Measurements from ENCODE around the gene DUSP19. TPM values are rescaled to one million over a fixed set of nuclear protein-coding genes. Genes with fewer than 3 reads are reported as not detected.

The DUSP19 gene
- total and polyA plus RNA-seq, 12 donors: 0.81 to 10.0 (median 4.1) TPM

DNA sequence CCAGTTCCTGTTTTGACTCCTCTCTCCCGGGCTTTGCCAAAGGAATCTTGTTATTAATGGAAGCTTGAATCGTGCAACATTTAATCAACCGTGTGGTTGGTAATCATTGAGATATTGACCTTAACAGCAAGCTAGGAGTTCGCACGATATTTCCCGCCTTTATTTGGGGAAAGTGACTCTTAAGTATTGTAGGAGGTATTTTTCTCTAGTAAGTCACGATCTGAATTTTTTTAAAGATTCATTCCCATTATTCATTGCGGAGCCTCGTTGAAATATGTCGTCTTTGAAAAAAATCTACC, 46.4 kb downstream of the DUSP19 start:
- Histone ChIP-seq H3K27ac (peak overlapping the region; percentile 53 to 92 (median 84)), H3K4me3 (peak overlapping the region; percentile 63 to 84 (median 82)), H3K36me3 (replicated peaks in 1 of 2) (peaks cover 0 to 4% of the 10 kb centered on the region in 2 donors), H3K4me1 (replicated peaks in 1 of 2) (peaks cover 6 to 23% of the 10 kb centered on the region in 2 donors), H3K27me3 (no peaks in the 10 kb centered on the region), H3K9me3 (replicated peaks in 1 of 3) (no peaks in the 10 kb centered on the region)
- intact Hi-C loops (cut with DNase I): loop anchor here in 1 of 2 donors (10.0 kb wide), 1 partner anchor 50 kb away; the partner anchor contains the start of gene DUSP19
- no peak for DNase-seq
- WGBS, 4 donors: 0 to 1% (median 1%) methylated on average over 10 of the region's 10 CpGs
- TF ChIP-seq POLR2A (IDR thresholded peaks at IDR 0.05): no peak
- TF ChIP-seq, protein P1, sequence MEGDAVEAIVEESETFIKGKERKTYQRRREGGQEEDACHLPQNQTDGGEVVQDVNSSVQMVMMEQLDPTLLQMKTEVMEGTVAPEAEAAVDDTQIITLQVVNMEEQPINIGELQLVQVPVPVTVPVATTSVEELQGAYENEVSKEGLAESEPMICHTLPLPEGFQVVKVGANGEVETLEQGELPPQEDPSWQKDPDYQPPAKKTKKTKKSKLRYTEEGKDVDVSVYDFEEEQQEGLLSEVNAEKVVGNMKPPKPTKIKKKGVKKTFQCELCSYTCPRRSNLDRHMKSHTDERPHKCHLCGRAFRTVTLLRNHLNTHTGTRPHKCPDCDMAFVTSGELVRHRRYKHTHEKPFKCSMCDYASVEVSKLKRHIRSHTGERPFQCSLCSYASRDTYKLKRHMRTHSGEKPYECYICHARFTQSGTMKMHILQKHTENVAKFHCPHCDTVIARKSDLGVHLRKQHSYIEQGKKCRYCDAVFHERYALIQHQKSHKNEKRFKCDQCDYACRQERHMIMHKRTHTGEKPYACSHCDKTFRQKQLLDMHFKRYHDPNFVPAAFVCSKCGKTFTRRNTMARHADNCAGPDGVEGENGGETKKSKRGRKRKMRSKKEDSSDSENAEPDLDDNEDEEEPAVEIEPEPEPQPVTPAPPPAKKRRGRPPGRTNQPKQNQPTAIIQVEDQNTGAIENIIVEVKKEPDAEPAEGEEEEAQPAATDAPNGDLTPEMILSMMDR (IDR thresholded peaks at IDR 0.05): no peak

DNA sequence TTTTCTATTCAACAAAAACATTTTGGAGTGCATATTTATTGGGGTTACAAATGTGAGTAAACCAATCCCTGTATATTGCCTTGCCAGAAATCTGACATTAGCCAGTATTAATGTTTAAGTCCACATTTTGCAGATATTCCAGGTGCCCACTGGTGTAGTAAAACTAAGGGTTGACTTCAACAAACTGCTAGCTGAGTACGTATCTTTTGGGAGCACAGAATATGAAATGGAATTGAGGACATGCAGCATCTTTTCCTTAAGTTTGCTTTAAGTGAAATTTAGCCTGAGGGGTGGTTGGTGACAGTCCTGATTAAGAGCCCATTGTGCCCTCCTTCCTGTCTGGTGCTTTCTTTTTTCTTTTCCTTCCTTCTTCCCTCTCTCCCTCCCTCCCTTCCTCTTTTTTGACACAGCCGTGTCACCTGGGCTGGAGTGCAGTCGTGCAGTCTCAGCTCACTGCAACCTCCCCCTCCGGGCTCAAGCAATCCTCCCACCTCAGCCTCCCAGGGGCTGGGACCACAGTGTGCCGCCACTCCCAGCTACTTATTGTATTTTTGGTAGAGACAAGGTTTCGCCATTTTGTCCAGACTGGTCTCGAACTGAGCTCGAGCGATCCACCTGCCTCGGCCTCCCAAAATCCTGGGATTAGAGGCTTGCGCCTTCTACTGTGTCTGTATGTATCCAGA, 47.3 kb downstream of the DUSP19 start:
- Histone ChIP-seq H3K36me3 (replicated peaks in 1 of 2) (peaks cover 0 to 4% of the 10 kb centered on the region in 2 donors), H3K9me3 (replicated peaks in 1 of 3) (no peaks in the 10 kb centered on the region), H3K4me3 (peak overlapping the region in 1 of 4 donors; percentile 84), H3K4me1 (replicated peaks in 1 of 2) (peaks cover 6 to 23% of the 10 kb centered on the region in 2 donors), H3K27ac (no peak overlapping the region), H3K27me3 (no peaks in the 10 kb centered on the region)
- TF ChIP-seq, protein P1 (IDR thresholded peaks at IDR 0.05): no peak
- no peak for TF ChIP-seq POLR2A (IDR thresholded peaks at IDR 0.05)
- intact Hi-C loops (cut with DNase I): loop anchor here in 1 of 2 donors (10.0 kb wide), 1 partner anchor 51 kb away; the partner anchor contains the start of gene DUSP19
- DNase-seq: no peak
- WGBS, 4 donors: 78 to 82% (median 80%) methylated on average over 11 of the region's 11 CpGs

DNA sequence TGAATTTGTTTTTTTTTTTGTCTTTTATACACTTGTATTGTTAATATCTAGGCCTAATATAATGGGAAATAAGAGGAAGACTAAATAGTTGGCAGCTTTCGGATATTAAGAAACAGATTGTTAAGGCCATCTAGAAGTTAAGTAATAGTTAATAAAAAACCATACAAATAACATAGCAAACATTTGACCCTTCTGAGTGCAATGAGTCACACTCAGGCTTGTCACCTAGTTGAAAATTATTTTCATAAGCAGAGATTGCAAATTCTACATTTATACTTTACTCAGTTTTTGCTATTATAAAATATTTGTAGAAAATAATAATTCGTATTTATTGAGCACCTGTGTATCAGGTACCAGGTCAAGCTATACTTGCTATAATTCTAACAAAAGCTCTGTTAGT, 48.1 kb downstream of the DUSP19 start:
- Histone ChIP-seq H3K4me1 (replicated peaks in 1 of 2) (peaks cover 6 to 23% of the 10 kb centered on the region in 2 donors), H3K27me3 (no peaks in the 10 kb centered on the region), H3K36me3 (replicated peaks in 1 of 2) (peaks cover 0 to 4% of the 10 kb centered on the region in 2 donors), H3K9me3 (replicated peaks in 1 of 3) (no peaks in the 10 kb centered on the region), H3K27ac (no peak overlapping the region), H3K4me3 (no peak overlapping the region)
- 92 to 100% (median 96%) methylated on average over 2 of the region's 2 CpGs for WGBS, 4 donors
- intact Hi-C loops (cut with DNase I): loop anchor here in 1 of 2 donors (10.0 kb wide), 1 partner anchor 52 kb away; the partner anchor contains the start of gene DUSP19
- no peak for TF ChIP-seq POLR2A (IDR thresholded peaks at IDR 0.05)
- TF ChIP-seq, protein P1 (IDR thresholded peaks at IDR 0.05): no peak
- no peak for DNase-seq

DNA sequence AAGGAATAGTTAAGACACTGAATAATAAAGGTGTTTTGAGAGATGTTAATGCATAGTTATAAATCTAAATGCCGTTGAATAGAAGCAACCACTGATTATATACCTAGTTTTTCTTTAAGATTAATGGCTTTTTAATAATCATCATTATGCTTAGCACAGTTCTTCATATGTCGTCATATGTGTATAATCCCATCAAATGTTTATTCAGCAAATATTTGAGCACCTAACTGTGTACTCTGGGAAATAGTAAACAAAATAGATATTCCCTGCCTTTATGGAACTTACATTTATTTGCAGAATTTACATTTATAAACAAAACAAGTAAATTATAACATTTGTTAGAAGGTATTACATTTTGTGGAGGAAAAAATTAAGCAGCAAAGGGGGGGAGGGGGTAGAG, 55.5 kb downstream of the DUSP19 start:
- 63 to 98% (median 95%) methylated on average over 2 of the region's 2 CpGs for WGBS, 4 donors
- intact Hi-C loops (cut with DNase I): no loop called here

More for the DNA sequence above, 55.5 kb downstream of the DUSP19 start:
- DNase-seq: no peak
- Histone ChIP-seq H3K27me3 (no peaks in the 10 kb centered on the region), H3K27ac (no peak overlapping the region), H3K9me3 (replicated peaks in 1 of 3) (no peaks in the 10 kb centered on the region), H3K4me3 (no peak overlapping the region), H3K36me3 (replicated peaks in 1 of 2) (peaks cover 0 to 12% of the 10 kb centered on the region in 2 donors), H3K4me1 (replicated peaks in 1 of 2) (no peaks in the 10 kb centered on the region)
- TF ChIP-seq POLR2A (IDR thresholded peaks at IDR 0.05): no peak
- TF ChIP-seq, protein P1 (IDR thresholded peaks at IDR 0.05): no peak

Measured in adrenal gland (tissue), 12 donors.